GM12878 (cell line): ENCODE data around the gene CNIH2. TPM values are rescaled to one million over a fixed set of nuclear protein-coding genes. Genes with fewer than 3 reads are reported as not detected.

Source experiments
- ATAC-seq: fragments of 200-7000 bp; cut with Tn5 transposase; 3 replicates; pipeline ENCODE4 v1.9.1; 2020; ENCODE audit warnings: mild to moderate bottlenecking, moderate library complexity
- BruUV-seq: library from RNA; stranded (reverse); fragments of 400-500 nt; replicated peaks from 2 replicates; lab custom pipeline; 2021; lab: Mats Ljungman, UMichigan
- CTCF ChIA-PET: fragments of 300-600 bp; sonication (Branson Sonifier 250); formaldehyde crosslinking; extraction: SDS; loops from one replicate; lab custom pipeline; 2021; ENCODE audit warnings: inconsistent platforms; lab: Yijun Ruan, JAX
- POLR2A ChIA-PET: fragments of 350-600 bp; formaldehyde crosslinking; extraction: SDS; loops from one replicate; lab custom pipeline; 2021; ENCODE audit warnings: inconsistent platforms; lab: Charles Lee
- RAD21 ChIA-PET: fragments of 300-600 bp; sonication (Branson Sonifier 250); formaldehyde crosslinking; loops from one replicate; lab custom pipeline; 2023; ENCODE audit warnings: antibody characterized with exemption; ENCODE audit not compliant: unreplicated experiment; lab: Charles Lee
- SMC1A ChIA-PET: fragments of 300-600 bp; sonication (Branson Sonifier 250); formaldehyde crosslinking; loops from one replicate; lab custom pipeline; 2023; ENCODE audit not compliant: unreplicated experiment, uncharacterized antibody; lab: Charles Lee
- DNase-seq: peaks from one replicate; pipeline ENCODE4 v3.0.0-alpha.2; 2011; ENCODE audit warnings: low read depth, low spot score
- FAIRE-seq: peaks from 3 replicates; lab custom pipeline; 2011; peaks lifted over from hg19 to GRCh38; lab: Jason Lieb, UNC
- H2AFZ ChIP-seq: 2 replicates; pipeline ENCODE4 v1.6.0; 2011; ENCODE audit warnings: low read depth, low read length, control low read depth; ENCODE audit not compliant: control insufficient read depth
- H3K27ac ChIP-seq: 2 replicates; pipeline ENCODE4 v1.5.1; 2011; ENCODE audit warnings: control low read depth; ENCODE audit not compliant: control insufficient read depth, insufficient read depth
- H3K27me3 ChIP-seq, 2 experiments: replicated peaks in 1 of 2; 2 replicates each; pipeline versions ENCODE4 v1.6.0 to v1.6.1; 2011; ENCODE audit warnings: low read length in 1 of 2; ENCODE audit not compliant: control insufficient read depth in 2 of 2, insufficient read depth in 2 of 2
- H3K36me3 ChIP-seq, 2 experiments: 2 replicates each; pipeline ENCODE4 v1.5.1; 2011; ENCODE audit warnings: low read length in 1 of 2; ENCODE audit not compliant: control insufficient read depth in 2 of 2, insufficient read depth in 2 of 2
- H3K4me1 ChIP-seq: 2 replicates; pipeline ENCODE4 v1.6.1; 2011; ENCODE audit warnings: mild to moderate bottlenecking, low read length, moderate library complexity, mixed read lengths; ENCODE audit not compliant: control insufficient read depth, insufficient read depth
- H3K4me2 ChIP-seq: 2 replicates; pipeline ENCODE4 v1.6.0; 2011; ENCODE audit warnings: control low read depth; ENCODE audit not compliant: control insufficient read depth, insufficient read depth
- H3K4me3 ChIP-seq: fragments of 200-600 bp; sonication (generic); 2 replicates; pipeline ENCODE4 v1.5.1; 2016
- H3K79me2 ChIP-seq: 2 replicates; pipeline ENCODE4 v1.6.0; 2011; ENCODE audit warnings: low read length; ENCODE audit not compliant: control insufficient read depth, insufficient read depth
- H3K9ac ChIP-seq: 2 replicates; pipeline ENCODE4 v1.8.0; 2011; ENCODE audit warnings: low read length, control low read depth, mixed read lengths; ENCODE audit not compliant: control insufficient read depth, insufficient read depth
- H3K9me3 ChIP-seq: replicated peaks from 3 replicates; pipeline ENCODE4 v1.5.1; 2011; ENCODE audit warnings: mild to moderate bottlenecking, low read length; ENCODE audit not compliant: control insufficient read depth, insufficient read depth
- H4K20me1 ChIP-seq: 2 replicates; pipeline ENCODE4 v1.6.0; 2011; ENCODE audit not compliant: control insufficient read depth, insufficient read depth
- DPF2 ChIP-seq: fragments of 450-650 bp; IDR thresholded peaks from 2 replicates; pipeline ENCODE4 v1.6.1; 2017; ENCODE audit warnings: mild to moderate bottlenecking
- E2F8 ChIP-seq: fragments of 450-650 bp; IDR thresholded peaks from 2 replicates; pipeline ENCODE4 v1.6.1; 2018; ENCODE audit warnings: mild to moderate bottlenecking, low read depth, moderate library complexity; ENCODE audit not compliant: partially characterized antibody
- JUNB ChIP-seq: IDR thresholded peaks from 2 replicates; pipeline ENCODE4 v1.6.1; 2016; ENCODE audit warnings: antibody characterized with exemption, mild to moderate bottlenecking
- MEF2B ChIP-seq: fragments of 450-650 bp; IDR thresholded peaks from 2 replicates; pipeline ENCODE4 v1.6.1; 2018; ENCODE audit warnings: mild to moderate bottlenecking, moderate library complexity; ENCODE audit not compliant: partially characterized antibody, poor library complexity, severe bottlenecking
- MXI1 ChIP-seq: fragments of 150-350 bp; IDR thresholded peaks from 2 replicates; pipeline ENCODE4 v1.6.1; 2011; ENCODE audit warnings: low read depth, mild to moderate bottlenecking, inconsistent platforms, low read length, improper control_type of control experiment
- NFYA ChIP-seq: IDR thresholded peaks from 2 replicates; pipeline ENCODE4 v1.6.1; 2011; ENCODE audit warnings: low read depth, mild to moderate bottlenecking, low read length, improper control_type of control experiment, borderline replicate concordance
- NR2C1 ChIP-seq: fragments of 450-650 bp; IDR thresholded peaks from 2 replicates; pipeline ENCODE4 v1.6.1; 2017; ENCODE audit warnings: antibody characterized with exemption, mild to moderate bottlenecking, moderate library complexity
- PAX8 ChIP-seq: fragments of 450-650 bp; IDR thresholded peaks from 2 replicates; pipeline ENCODE4 v1.6.1; 2017; ENCODE audit warnings: mild to moderate bottlenecking, moderate library complexity
- POU2F2 ChIP-seq: IDR thresholded peaks from 3 replicates; pipeline ENCODE4 v1.6.1; 2011; ENCODE audit warnings: low read depth, mild to moderate bottlenecking, low read length, borderline replicate concordance
- RAD51 ChIP-seq: fragments of 450-650 bp; IDR thresholded peaks from 2 replicates; pipeline ENCODE4 v1.6.1; 2016; ENCODE audit warnings: moderate library complexity, mild to moderate bottlenecking, inconsistent platforms
- RUNX3 ChIP-seq: IDR thresholded peaks from 2 replicates; pipeline ENCODE4 v1.6.1; 2012; ENCODE audit warnings: low read length, inconsistent platforms
- TCF12 ChIP-seq: IDR thresholded peaks from 2 replicates; pipeline ENCODE4 v1.6.1; 2011; ENCODE audit warnings: low read depth, mild to moderate bottlenecking, low read length
- WGBS: methylation state at CpG from one replicate; pipeline ENCODE4 v1.1.6; 2016; ENCODE audit warnings: low lambda C conversion rate; ENCODE audit not compliant: insufficient replicate concordance, insufficient coverage; ENCODE audit errors: missing lambda C conversion rate; 5-methylcytosine and 5-hydroxymethylcytosine counted together
- in situ Hi-C: fragments of 300-500 bp; cut with MboI; formaldehyde crosslinking; loops from 9 replicates; pipeline ENCODE4 v1.14.3; 2018; ENCODE audit warnings: mixed read lengths
- intact Hi-C: fragments of 100-400 bp; cut with micrococcal nuclease; formaldehyde crosslinking; loops from one replicate; pipeline ENCODE4 v1.14.2; 2022; ENCODE audit not compliant: unreplicated experiment
- polyA plus RNA-seq, 11 experiments: library from polyadenylated mRNA; depleted of rRNA in 4 of 11; unstranded in 6 of 11; stranded (reverse) in 5 of 11; fragments of >200 nt; fragmentation: Nextera tagmentation in 4 of 11; fragmentation: Illumina TruSeq in 1 of 11; extraction: Ambion mirVana in 4 of 11; extraction: Trizol in 1 of 11; gene quantifications; 1 replicate in 1 of 11; 2 replicates in 10 of 11; pipeline versions ENCODE4 v1.2.1 to v1.2.3, GENCODE V29; 2011 to 2016; ENCODE audit warnings: inconsistent platforms in 2 of 11, missing spikeins in 2 of 11, low read depth in 1 of 11
- total RNA-seq, 4 experiments: library from RNA; depleted of rRNA in 3 of 4; stranded (reverse); fragments of >200 nt in 3 of 4; fragmentation: Illumina TruSeq in 1 of 4; extraction: Trizol in 1 of 4; gene quantifications; 2 replicates each; pipeline versions ENCODE4 v1.2.1 to v1.2.3, GENCODE V29; 2013 to 2021

The CNIH2 gene
- total and polyA plus RNA-seq, 10 of the 15 experiments (the other 5 are each of a cell fraction or from before 2014, with no cell fraction given) = 0.07 to 1.3 (median 0.68) TPM; not detected in 2

- ATAC-seq (no peak), FAIRE-seq (no peak), DNase-seq (no peak)
- no TSS peak for BruUV-seq
- in situ Hi-C loops = no loop called here
- H3K36me3 ChIP-seq = peaks cover 9 to 16% of the 10 kb centered on the region in 2 experiments
- CTCF ChIA-PET = interaction anchor here (0.7 kb wide), 1 partner anchor 18 kb away, joined by 3 read pairs; no protein-coding TSS in a partner anchor
- no peak overlapping the region for H3K9ac ChIP-seq
- no peak overlapping the region for H3K4me2 ChIP-seq
- H2AFZ ChIP-seq = no peak overlapping the region
- RAD21 ChIA-PET = no interaction called here
- WGBS = 96% methylated on average over 9 of the region's 9 CpGs
- no peaks in the 10 kb centered on the region for H3K9me3 ChIP-seq
- no peak overlapping the region for H3K27ac ChIP-seq
- no peaks in the 10 kb centered on the region for H3K27me3 ChIP-seq
- no peak for TF ChIP-seq NFYA
- no peak for TF ChIP-seq E2F8
- intact Hi-C loops = no loop called here
- POLR2A ChIA-PET = interaction anchor here (0.6 kb wide), 1 partner anchor 351 kb away, joined by 4 read pairs; the partner anchor contains the start of gene CCDC85B
- H4K20me1 ChIP-seq = no peaks in the 10 kb centered on the region
- H3K79me2 ChIP-seq = no peaks in the 10 kb centered on the region
- no peaks in the 10 kb centered on the region for H3K4me1 ChIP-seq
- SMC1A ChIA-PET = no interaction called here
- no peak overlapping the region for H3K4me3 ChIP-seq
These were observed 37.2 kb upstream of the CNIH2 start for GRCh38 chr11:66240781-66241136.

- in situ Hi-C loops = no loop called here
- Histone ChIP-seq H2AFZ (no peak overlapping the region), H3K9me3 (no peaks in the 10 kb centered on the region), H3K4me3 (no peak overlapping the region), H3K36me3 (peaks cover 9 to 13% of the 10 kb centered on the region in 2 experiments), H3K4me2 (no peak overlapping the region), H3K79me2 (no peaks in the 10 kb centered on the region), H4K20me1 (no peaks in the 10 kb centered on the region), H3K9ac (no peak overlapping the region), H3K27me3 (no peaks in the 10 kb centered on the region), H3K27ac (no peak overlapping the region), H3K4me1 (no peaks in the 10 kb centered on the region)
- no peak for FAIRE-seq
- WGBS = 86% methylated on average over 14 of the region's 14 CpGs
- DNase-seq = no peak
- ChIA-PET CTCF (interaction anchor here (1.1 kb wide), 1 partner anchor 20 kb away, joined by 3 read pairs; no protein-coding TSS in a partner anchor), POLR2A (interaction anchor here (0.6 kb wide), 1 partner anchor 60 kb away, joined by 3 read pairs; no protein-coding TSS in a partner anchor), RAD21 (no interaction called here), SMC1A (no interaction called here)
- intact Hi-C loops = no loop called here
- no TSS peak for BruUV-seq
- no peak for ATAC-seq
- no peak for TF ChIP-seq POU2F2
- no peak for TF ChIP-seq PAX8
- TF ChIP-seq DPF2 = no peak
- TF ChIP-seq E2F8 = no peak
- TF ChIP-seq JUNB = no peak
- no peak for TF ChIP-seq MXI1
- TF ChIP-seq RUNX3 = no peak
- no peak for TF ChIP-seq NR2C1
- no peak for TF ChIP-seq TCF12
- no peak for TF ChIP-seq RAD51
- no peak for TF ChIP-seq MEF2B
These were observed 35.7 kb upstream of the CNIH2 start for GRCh38 chr11:66242095-66242765.
